ENCODE results near the gene KIAA1671. TPM values are rescaled to one million over a fixed set of nuclear protein-coding genes. Genes with fewer than 3 reads are reported as not detected.
A peak's percentile ranks its signal among the peaks of the same experiment; 100 is the strongest.

KIAA1671 gene
- total and polyA plus RNA-seq, 2 of the 13 experiments (the other 11 are each of a cell fraction or from before 2014, with no cell fraction given): 13.5 to 13.6 TPM

GRCh38 chr22:25053153-25053805 is 100.8 kb downstream of the KIAA1671 start (continued):
- TF ChIP-seq KDM2A (CRISPR knock-in tag; IDR thresholded peaks at IDR 0.05; ENCODE audit: borderline replicate concordance, low read depth) (no peak), NR2C2 (CRISPR knock-in tag; IDR thresholded peaks at IDR 0.05; ENCODE audit: borderline replicate concordance) (no peak), HOMEZ (CRISPR knock-in tag; IDR thresholded peaks at IDR 0.05; ENCODE audit: low read depth) (peak; percentile 62; the same call in 1 of the 2 replicates), TBP (CRISPR knock-in tag; IDR thresholded peaks at IDR 0.05) (no peak), ATF3 (CRISPR knock-in tag; IDR thresholded peaks at IDR 0.05) (peak; percentile 23; the same call in 1 of the 2 replicates), ZNF331 (CRISPR knock-in tag; IDR thresholded peaks at IDR 0.05) (no peak), CENPX (CRISPR knock-in tag; IDR thresholded peaks at IDR 0.05) (no peak), RBM39 (IDR thresholded peaks at IDR 0.05; ENCODE audit: low read depth, low read length, poor library complexity, severe bottlenecking) (no peak), ZBTB25 (CRISPR knock-in tag; IDR thresholded peaks at IDR 0.05) (no peak), TFDP2 (CRISPR knock-in tag; IDR thresholded peaks at IDR 0.05) (no peak), ZFP91 (CRISPR knock-in tag; IDR thresholded peaks at IDR 0.05; ENCODE audit: borderline replicate concordance) (no peak), THAP11 (CRISPR knock-in tag; IDR thresholded peaks at IDR 0.05) (0 out of 2 replicates have a peak, but pooled peaks have one; percentile 37), HOXA7 (CRISPR knock-in tag; IDR thresholded peaks at IDR 0.05) (no peak), NFIC (IDR thresholded peaks at IDR 0.05; ENCODE audit: low read length) (0 out of 2 replicates have a peak, but pooled peaks have one; percentile 30), RXRB (CRISPR knock-in tag; IDR thresholded peaks at IDR 0.05; ENCODE audit: borderline replicate concordance) (peak; percentile 45; the same call in 1 of the 2 replicates), KMT2B (CRISPR knock-in tag; IDR thresholded peaks at IDR 0.05) (no peak), NONO (IDR thresholded peaks at IDR 0.05) (no peak), NONO (CRISPR knock-in tag; conservative IDR thresholded peaks at IDR 0.05) (no peak), ZNF577 (CRISPR knock-in tag; IDR thresholded peaks at IDR 0.05; ENCODE audit: borderline replicate concordance, low read depth) (no peak), ZNF282 (IDR thresholded peaks at IDR 0.05; ENCODE audit: partially characterized antibody) (no peak), E2F1 (CRISPR knock-in tag; IDR thresholded peaks at IDR 0.05) (no peak), ZNF33B (CRISPR knock-in tag; IDR thresholded peaks at IDR 0.05) (no peak), ZNF724P (CRISPR knock-in tag; IDR thresholded peaks at IDR 0.05; ENCODE audit: borderline replicate concordance) (no peak), RORA (CRISPR knock-in tag; IDR thresholded peaks at IDR 0.05) (no peak)
